GM21825 (cell line): ENCODE measurements around the gene NTNG2.

Experiments used
- ATAC-seq: cut with Tn5 transposase; IDR thresholded peaks from one replicate; pipeline ENCODE4 v1.9.1; 2021; ENCODE audit warnings: mild to moderate bottlenecking, moderate library complexity; ENCODE audit not compliant: unreplicated experiment

The NTNG2 gene

GRCh38 chr9:132200706-132201105 is 38.8 kb downstream of the NTNG2 start:
- no peak for ATAC-seq

- no peak for ATAC-seq
These were observed 39.3 kb downstream of the NTNG2 start for GRCh38 chr9:132201139-132201538.

GRCh38 chr9:132201780-132202703 is 40.2 kb downstream of the NTNG2 start:
- ATAC-seq: no peak

- no peak for ATAC-seq
These were observed 43.0 kb downstream of the NTNG2 start for GRCh38 chr9:132204883-132205282.

- ATAC-seq: no peak
These were observed 45.4 kb downstream of the NTNG2 start for GRCh38 chr9:132207215-132207614.

- ATAC-seq: no peak
These were observed 46.2 kb downstream of the NTNG2 start for GRCh38 chr9:132207839-132208615.

GRCh38 chr9:132209228-132209627 is 47.4 kb downstream of the NTNG2 start:
- no peak for ATAC-seq

- no peak for ATAC-seq
These were observed 48.8 kb downstream of the NTNG2 start for GRCh38 chr9:132210472-132211145.

- ATAC-seq: no peak
These were observed 49.7 kb downstream of the NTNG2 start for GRCh38 chr9:132211570-132211969.

GRCh38 chr9:132214027-132214622 is 52.3 kb downstream of the NTNG2 start:
- no peak for ATAC-seq

- no peak for ATAC-seq
These were observed 55.2 kb downstream of the NTNG2 start for GRCh38 chr9:132216861-132217619.

GRCh38 chr9:132218208-132218607 is 56.4 kb downstream of the NTNG2 start:
- no peak for ATAC-seq

GRCh38 chr9:132221941-132222340 is 60.1 kb downstream of the NTNG2 start:
- no peak for ATAC-seq

GRCh38 chr9:132224645-132225044 is 62.8 kb downstream of the NTNG2 start:
- ATAC-seq: no peak

GRCh38 chr9:132226571-132227430 is 64.9 kb downstream of the NTNG2 start:
- ATAC-seq: no peak

- no peak for ATAC-seq
These were observed 66.2 kb downstream of the NTNG2 start for GRCh38 chr9:132228062-132228461.

- no peak for ATAC-seq
These were observed 68.7 kb downstream of the NTNG2 start for GRCh38 chr9:132230605-132231004.

- ATAC-seq: no peak
These were observed 69.3 kb downstream of the NTNG2 start for GRCh38 chr9:132231019-132231701.

GRCh38 chr9:132232522-132232921 is 70.7 kb downstream of the NTNG2 start:
- no peak for ATAC-seq
